ENCODE measurements around the gene CWC25. TPM values are rescaled to one million over a fixed set of nuclear protein-coding genes. Genes with fewer than 3 reads are reported as not detected.

Gene CWC25
- total RNA-seq, 3 donors from 2014 or later = 21.7 to 26.5 (median 25.6) TPM

GRCh38 chr17:38848557-38848891 lies 23.4 kb upstream of the CWC25 start:
- intact Hi-C loops (cut with DNase I, micrococcal nuclease) = no loop called here
- H3K36me3 ChIP-seq (ENCODE audit: low read depth) = peaks cover 3% of the 10 kb centered on the region
- ATAC-seq = no peak

GRCh38 chr17:38844261-38844757 lies 19.2 kb upstream of the CWC25 start:
- ATAC-seq = no peak
- Histone ChIP-seq H3K36me3 (ENCODE audit: low read depth) (no peaks in the 10 kb centered on the region), H3K4me1 (ENCODE audit: low read depth) (peaks cover 3% of the 10 kb centered on the region), H3K9me3 (no peaks in the 10 kb centered on the region), H3K4me3 (no peak overlapping the region)
- intact Hi-C loops (cut with DNase I, micrococcal nuclease) = no loop called here
- TF ChIP-seq CTCF (IDR thresholded peaks at IDR 0.05) = no peak
- peak in 1 of 3 donors; percentile 27 for DNase-seq

More at GRCh38 chr17:38848557-38848891, 23.4 kb upstream of the CWC25 start:
- H3K4me1 ChIP-seq (ENCODE audit: low read depth) = peaks cover 24% of the 10 kb centered on the region
- H3K9me3 ChIP-seq = no peaks in the 10 kb centered on the region
- no peak for DNase-seq
- no peak for TF ChIP-seq CTCF (IDR thresholded peaks at IDR 0.05)
- no peak overlapping the region for H3K4me3 ChIP-seq

GRCh38 chr17:38825762-38826247 lies 684 bp upstream of the CWC25 start:
- TF ChIP-seq CTCF (IDR thresholded peaks at IDR 0.05) = no peak
- no peak for ATAC-seq
- Histone ChIP-seq H3K9me3 (no peaks in the 10 kb centered on the region), H3K4me1 (ENCODE audit: low read depth) (peaks cover 9% of the 10 kb centered on the region), H3K36me3 (ENCODE audit: low read depth) (no peaks in the 10 kb centered on the region), H3K4me3 (no peak overlapping the region)
- intact Hi-C loops (cut with DNase I, micrococcal nuclease) = no loop called here
- DNase-seq = no peak

- no peak for DNase-seq
- Histone ChIP-seq H3K4me3 (no peak overlapping the region), H3K9me3 (no peaks in the 10 kb centered on the region), H3K36me3 (ENCODE audit: low read depth) (peaks cover 12% of the 10 kb centered on the region), H3K4me1 (ENCODE audit: low read depth) (no peaks in the 10 kb centered on the region)
- no peak for ATAC-seq
- intact Hi-C loops (cut with DNase I, micrococcal nuclease) = loop anchor here in 1 of 2 donors (10.0 kb wide), 1 partner anchor 51 kb away; no protein-coding TSS in a partner anchor
- no peak for TF ChIP-seq CTCF (IDR thresholded peaks at IDR 0.05)
These were observed 9.4 kb downstream of the CWC25 start for GRCh38 chr17:38815576-38816193.

- H3K4me3 ChIP-seq = no peak overlapping the region
- intact Hi-C loops (cut with DNase I, micrococcal nuclease) = loop anchor here in 1 of 2 donors (10.0 kb wide), 1 partner anchor 45 kb away; no protein-coding TSS in a partner anchor
- peaks cover 34% of the 10 kb centered on the region for H3K36me3 ChIP-seq (ENCODE audit: low read depth)
- ATAC-seq (no peak), DNase-seq (no peak)
- no peak for TF ChIP-seq CTCF (IDR thresholded peaks at IDR 0.05)
- H3K9me3 ChIP-seq = no peaks in the 10 kb centered on the region
- H3K4me1 ChIP-seq (ENCODE audit: low read depth) = no peaks in the 10 kb centered on the region
These were observed 15.3 kb downstream of the CWC25 start for GRCh38 chr17:38809828-38810227.
